ENCODE measurements around the gene CTNNA1.

The CTNNA1 gene

DNA sequence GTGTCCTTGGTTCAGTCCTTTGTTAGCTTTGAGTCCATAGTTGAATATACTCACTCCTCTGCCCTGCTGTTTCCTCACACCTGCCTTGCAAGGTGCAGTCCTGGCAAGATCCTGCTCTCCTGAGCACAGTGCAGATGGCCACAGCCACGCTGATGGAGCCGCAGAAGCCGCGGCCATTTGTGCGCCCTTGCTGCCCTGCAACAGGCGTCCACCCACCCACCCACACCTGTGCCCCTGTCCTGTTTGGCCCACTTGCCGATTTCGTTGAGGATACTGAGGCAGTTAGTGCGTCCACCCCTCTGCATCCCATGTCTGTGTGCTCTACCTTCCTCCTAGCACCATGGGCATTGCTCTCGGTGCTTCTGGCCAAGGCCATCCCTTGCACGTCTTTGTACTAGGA is 173.0 kb downstream of the CTNNA1 start:
- H3K36me3 ChIP-seq (ENCODE audit: control insufficient read depth, insufficient read depth, low read length): peaks cover 19% of the 10 kb centered on the region
- DNase-seq (ENCODE audit: extremely low read depth, insufficient read length): no peak
- no peak for TF ChIP-seq CTCF (IDR thresholded peaks at IDR 0.05; ENCODE audit: insufficient read depth, low read length, poor library complexity, severe bottlenecking)
- H3K27me3 ChIP-seq (replicated peaks; ENCODE audit: control insufficient read depth, insufficient read depth, low read length): no peaks in the 10 kb centered on the region
- H3K4me3 ChIP-seq (replicated peaks; ENCODE audit: low read depth, low read length): no peak overlapping the region

GRCh38 chr5:138926688-138927448 is 173.6 kb downstream of the CTNNA1 start:
- Histone ChIP-seq H3K27me3 (replicated peaks; ENCODE audit: control insufficient read depth, insufficient read depth, low read length) (no peaks in the 10 kb centered on the region), H3K4me3 (replicated peaks; ENCODE audit: low read depth, low read length) (no peak overlapping the region), H3K36me3 (ENCODE audit: control insufficient read depth, insufficient read depth, low read length) (peaks cover 22% of the 10 kb centered on the region)
- no peak for DNase-seq (ENCODE audit: extremely low read depth, insufficient read length)
- TF ChIP-seq CTCF (IDR thresholded peaks at IDR 0.05; ENCODE audit: insufficient read depth, low read length, poor library complexity, severe bottlenecking): no peak

- no peak for TF ChIP-seq CTCF (IDR thresholded peaks at IDR 0.05; ENCODE audit: insufficient read depth, low read length, poor library complexity, severe bottlenecking)
- Histone ChIP-seq H3K27me3 (replicated peaks; ENCODE audit: control insufficient read depth, insufficient read depth, low read length) (no peaks in the 10 kb centered on the region), H3K4me3 (replicated peaks; ENCODE audit: low read depth, low read length) (no peak overlapping the region), H3K36me3 (ENCODE audit: control insufficient read depth, insufficient read depth, low read length) (peaks cover 25% of the 10 kb centered on the region)
- no peak for DNase-seq (ENCODE audit: extremely low read depth, insufficient read length)
Measured at GRCh38 chr5:138927544-138927943, 174.3 kb downstream of the CTNNA1 start.

- H3K36me3 ChIP-seq (ENCODE audit: control insufficient read depth, insufficient read depth, low read length): peaks cover 28% of the 10 kb centered on the region
- H3K27me3 ChIP-seq (replicated peaks; ENCODE audit: control insufficient read depth, insufficient read depth, low read length): no peaks in the 10 kb centered on the region
- TF ChIP-seq CTCF (IDR thresholded peaks at IDR 0.05; ENCODE audit: insufficient read depth, low read length, poor library complexity, severe bottlenecking): no peak
- no peak overlapping the region for H3K4me3 ChIP-seq (replicated peaks; ENCODE audit: low read depth, low read length)
- DNase-seq (ENCODE audit: extremely low read depth, insufficient read length): no peak
Measured at GRCh38 chr5:138927979-138928378, 174.8 kb downstream of the CTNNA1 start.

DNA sequence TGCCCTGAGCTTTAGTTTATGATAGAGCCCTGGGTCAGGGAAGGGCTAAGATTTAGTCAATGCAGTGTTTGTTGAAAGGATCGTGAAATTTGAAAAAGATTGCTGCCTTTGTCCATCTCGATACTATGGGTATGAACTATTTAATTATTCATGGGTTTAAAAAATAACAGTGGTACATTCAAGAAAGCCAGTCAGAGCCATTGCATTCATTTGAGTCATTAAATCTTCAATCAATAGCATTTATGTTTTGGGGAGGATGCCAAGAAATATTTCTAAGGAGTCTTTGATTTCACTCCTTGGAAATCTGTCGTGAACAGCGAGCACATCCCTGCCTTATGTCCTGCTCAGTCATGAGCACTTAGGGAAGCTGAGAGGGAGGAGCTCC is 176.3 kb downstream of the CTNNA1 start:
- H3K4me3 ChIP-seq (replicated peaks; ENCODE audit: low read depth, low read length): no peak overlapping the region
- peaks cover 30% of the 10 kb centered on the region for H3K36me3 ChIP-seq (ENCODE audit: control insufficient read depth, insufficient read depth, low read length)
- no peak for TF ChIP-seq CTCF (IDR thresholded peaks at IDR 0.05; ENCODE audit: insufficient read depth, low read length, poor library complexity, severe bottlenecking)
- DNase-seq (ENCODE audit: extremely low read depth, insufficient read length): no peak
- no peaks in the 10 kb centered on the region for H3K27me3 ChIP-seq (replicated peaks; ENCODE audit: control insufficient read depth, insufficient read depth, low read length)

Data from GM06990 (cell line).